HG02973 (cell line): Measurements from ENCODE around the gene DLG2.

Experiments used
- ATAC-seq: cut with Tn5 transposase; IDR thresholded peaks from one replicate; pipeline ENCODE4 v1.9.1; 2021; ENCODE audit warnings: moderate library complexity; ENCODE audit not compliant: unreplicated experiment

Gene DLG2

GRCh38 chr11:85572056-85572455 lies 55.1 kb downstream of the DLG2 start:
- no peak for ATAC-seq

GRCh38 chr11:85569525-85569924 lies 57.6 kb downstream of the DLG2 start:
- no peak for ATAC-seq

GRCh38 chr11:85558411-85558810 lies 68.7 kb downstream of the DLG2 start:
- ATAC-seq: no peak

DNA sequence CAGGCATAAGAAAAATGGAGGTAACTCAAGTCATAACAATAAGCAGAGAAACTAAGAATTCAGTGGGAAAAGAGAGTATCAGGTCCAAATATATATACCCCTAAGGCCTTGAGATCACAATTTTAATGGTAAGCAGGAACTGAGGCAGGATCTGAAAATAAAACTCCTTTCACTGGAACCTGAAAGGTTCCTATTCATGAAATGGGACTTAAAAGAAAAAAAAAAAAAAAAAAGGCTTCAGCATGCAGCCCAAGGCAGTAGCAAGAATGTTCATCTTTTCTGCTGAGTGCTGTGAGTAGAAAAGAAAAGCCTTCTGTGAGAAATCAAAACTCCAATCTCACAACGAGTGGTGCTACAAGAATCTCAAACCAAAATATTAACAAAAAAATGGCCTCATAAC lies 75.3 kb downstream of the DLG2 start:
- ATAC-seq: no peak

GRCh38 chr11:85541683-85542082 lies 85.5 kb downstream of the DLG2 start:
- ATAC-seq: no peak

GRCh38 chr11:85540635-85541205 lies 86.4 kb downstream of the DLG2 start:
- no peak for ATAC-seq

GRCh38 chr11:85540181-85540580 lies 87.0 kb downstream of the DLG2 start:
- ATAC-seq: no peak

DNA sequence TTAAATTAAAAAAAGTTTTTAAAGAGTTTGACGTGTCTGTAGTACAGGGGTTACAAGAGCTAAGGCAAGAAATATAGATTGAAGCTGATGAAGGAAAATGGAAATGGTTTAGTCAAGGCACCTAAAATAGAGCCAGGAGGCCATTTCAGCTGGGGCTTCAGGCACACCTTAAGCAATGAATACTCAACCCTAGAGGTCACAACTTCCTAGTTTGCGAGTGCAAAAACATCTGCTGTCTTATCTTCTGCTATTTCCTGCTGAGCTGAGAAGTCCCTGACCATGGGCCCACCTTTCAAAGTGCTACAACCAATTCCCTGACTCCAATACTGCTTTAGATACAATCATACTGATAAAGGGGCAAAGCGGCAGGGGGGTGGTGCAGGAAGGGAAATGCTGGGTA lies 87.4 kb downstream of the DLG2 start:
- ATAC-seq: no peak

DNA sequence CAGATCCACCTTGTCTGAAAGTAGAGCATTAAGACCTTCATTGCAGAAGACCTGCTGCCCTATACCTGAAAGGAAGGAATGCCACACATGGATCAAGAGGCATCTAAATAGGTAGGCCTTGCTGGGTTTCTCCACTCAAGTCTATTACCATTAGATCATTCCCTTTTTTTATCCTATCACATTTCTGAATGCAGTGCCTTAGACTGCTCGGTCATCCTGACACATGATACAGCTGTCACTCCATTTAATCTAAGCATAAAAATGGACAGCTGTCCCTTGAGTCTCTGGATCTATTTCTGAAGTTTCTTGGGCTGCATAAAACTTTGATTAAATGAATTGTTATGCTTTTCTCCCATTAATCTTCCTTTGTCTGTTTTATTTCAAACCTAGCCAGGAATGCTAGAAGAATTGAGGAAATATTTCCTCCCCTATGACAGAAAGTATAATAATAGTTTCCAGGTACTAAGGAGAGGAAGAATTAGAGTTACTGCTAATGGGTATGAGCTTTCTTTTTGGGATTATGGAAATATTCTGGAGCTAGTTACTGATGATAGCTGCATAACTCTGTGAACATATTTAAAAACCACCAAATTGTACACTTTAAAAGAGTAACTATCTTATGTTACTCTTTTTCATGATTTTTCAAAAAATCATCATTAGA lies 88.0 kb downstream of the DLG2 start:
- ATAC-seq: no peak

DNA sequence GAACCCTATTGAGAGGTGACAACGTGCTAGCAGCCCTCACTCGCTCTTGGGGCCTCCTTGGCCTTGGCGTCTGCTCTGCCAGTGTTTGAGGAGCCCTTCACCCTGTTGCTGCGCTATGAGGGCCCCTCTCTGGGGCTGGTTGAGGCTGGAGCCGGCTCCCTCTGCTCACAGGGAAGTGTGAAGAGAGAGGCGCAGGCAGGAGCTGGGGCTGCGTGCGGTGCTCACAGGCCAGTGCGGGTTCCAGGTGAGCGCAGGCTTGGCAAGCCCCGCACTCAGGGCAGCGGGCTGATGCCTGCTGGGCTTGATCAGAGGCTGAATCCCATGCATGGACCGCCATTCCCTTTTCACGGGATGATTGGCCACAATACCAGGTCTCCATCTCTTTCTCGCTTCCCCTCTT lies 90.7 kb downstream of the DLG2 start:
- no peak for ATAC-seq

DNA sequence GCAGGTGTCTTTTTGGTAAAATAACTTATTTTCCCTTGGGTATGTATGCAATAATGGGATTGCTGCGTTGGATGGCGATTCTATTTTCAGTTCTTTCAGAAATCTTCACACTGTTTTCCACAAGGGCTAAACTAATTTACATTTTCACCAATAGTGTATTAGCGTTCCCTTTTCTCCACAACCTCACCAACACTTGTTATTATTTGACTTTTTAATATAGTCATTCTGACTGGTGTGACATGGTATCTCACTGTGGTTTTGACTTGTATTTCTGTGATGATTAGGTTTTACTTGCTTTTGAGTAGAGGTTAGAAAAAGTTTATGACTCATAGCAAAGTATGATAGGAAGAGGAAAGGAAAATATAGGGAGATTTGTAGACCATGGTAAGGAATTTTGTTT lies 92.3 kb downstream of the DLG2 start:
- ATAC-seq: no peak

GRCh38 chr11:85531191-85531897 lies 95.8 kb downstream of the DLG2 start:
- ATAC-seq: no peak

- no peak for ATAC-seq
Measured at GRCh38 chr11:85530634-85531033, 96.5 kb downstream of the DLG2 start.

- no peak for ATAC-seq
Measured at GRCh38 chr11:85526564-85526963, 100.6 kb downstream of the DLG2 start.

DNA sequence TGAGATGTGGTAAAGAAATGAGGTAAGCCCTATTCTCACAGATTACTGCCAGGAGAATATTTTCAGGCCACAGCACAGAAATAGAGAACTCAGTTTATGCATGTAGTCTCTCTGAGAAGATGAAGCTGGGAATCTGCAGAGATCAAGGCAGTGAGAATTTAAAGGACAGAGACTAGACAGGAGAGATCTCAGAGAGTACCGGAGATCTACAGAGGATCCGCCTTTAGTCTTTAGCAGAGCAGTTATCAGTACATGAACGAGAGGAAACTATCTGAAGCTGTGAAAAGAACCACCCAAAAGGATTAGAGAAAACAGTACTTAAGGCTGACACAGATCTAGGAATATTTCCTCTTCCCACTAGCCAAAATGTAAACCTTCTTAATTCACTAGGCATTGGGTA lies 101.5 kb downstream of the DLG2 start:
- ATAC-seq: no peak

DNA sequence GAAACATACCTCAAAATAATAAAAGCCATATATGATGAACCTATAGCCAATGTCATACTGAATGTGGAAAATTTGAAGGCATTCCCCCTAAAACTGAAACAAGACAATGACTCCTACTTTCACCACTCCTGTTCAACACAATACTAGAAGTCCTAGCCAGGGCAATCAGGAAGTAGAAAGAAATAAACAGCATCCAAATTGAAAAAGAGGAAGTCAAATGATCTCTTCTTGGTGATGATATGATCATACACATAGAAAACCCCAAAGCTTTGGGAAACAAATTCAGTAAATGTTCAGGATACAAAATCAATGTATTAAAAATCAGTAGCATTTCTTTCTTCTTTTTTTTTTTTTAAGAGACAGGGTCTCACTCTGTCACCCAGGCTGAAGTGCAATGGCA lies 109.9 kb downstream of the DLG2 start:
- ATAC-seq: no peak

- ATAC-seq: no peak
Measured at GRCh38 chr11:85495918-85496317, 131.2 kb downstream of the DLG2 start.

GRCh38 chr11:85494396-85494795 lies 132.7 kb downstream of the DLG2 start:
- no peak for ATAC-seq

DNA sequence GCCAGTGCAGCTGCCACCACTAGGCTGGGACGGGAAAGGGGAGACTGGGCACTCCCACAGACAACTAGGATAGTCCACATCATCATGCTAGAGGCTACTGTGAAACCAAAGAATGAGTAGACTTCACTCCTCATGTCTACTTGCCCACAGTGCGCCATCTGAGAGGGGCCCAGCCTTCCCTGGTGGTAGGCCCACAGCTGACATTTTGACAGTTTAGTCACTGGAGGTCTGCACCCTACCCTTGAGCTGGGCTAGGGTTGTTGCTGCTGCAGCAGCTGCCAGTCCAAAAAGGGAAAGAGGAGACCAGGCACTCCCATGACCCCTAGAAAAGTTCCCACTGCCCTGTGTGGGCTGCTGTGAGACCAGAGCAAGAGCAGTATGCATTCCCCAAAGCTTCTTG lies 141.2 kb downstream of the DLG2 start:
- no peak for ATAC-seq

- no peak for ATAC-seq
Measured at GRCh38 chr11:85483861-85484260, 143.3 kb downstream of the DLG2 start.

DNA sequence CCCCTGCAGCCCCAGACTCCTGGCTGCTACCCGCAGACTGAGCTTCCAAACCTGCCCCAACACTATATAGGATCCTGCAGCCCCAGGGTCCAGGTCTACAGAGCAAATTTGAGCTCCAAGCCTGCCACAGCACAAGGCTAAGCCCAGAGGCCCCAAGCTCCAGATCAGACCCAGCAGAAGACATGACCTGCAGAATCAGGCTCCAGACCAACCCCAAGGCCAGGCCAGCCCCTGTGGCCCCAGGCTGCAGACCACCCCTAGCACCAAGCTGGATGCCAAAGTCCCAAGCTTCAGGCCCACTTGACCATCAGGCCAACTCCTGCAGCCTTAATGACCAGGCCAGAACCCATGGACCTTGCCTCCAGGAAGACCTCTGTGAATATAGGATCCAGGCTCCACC lies 145.3 kb downstream of the DLG2 start:
- no peak for ATAC-seq
